Neural cell (in vitro differentiated cells): ENCODE measurements around the gene SARS2.

Experiments used
- CTCF ChIP-seq: fragments of 450-650 bp; IDR thresholded peaks from 2 replicates; pipeline ENCODE4 v1.5.1; 2014; ENCODE audit warnings: antibody characterized with exemption, mild to moderate bottlenecking, moderate library complexity; ENCODE audit not compliant: poor library complexity, severe bottlenecking
- EP300 ChIP-seq: fragments of 450-650 bp; conservative IDR thresholded peaks from 2 replicates; pipeline ENCODE4 v1.6.1; 2014; ENCODE audit warnings: antibody characterized with exemption, mild to moderate bottlenecking, moderate library complexity; ENCODE audit not compliant: poor library complexity, severe bottlenecking
- EZH2 ChIP-seq: fragments of 200-600, 300-800 bp; shearing (Covaris generic), sonication (generic); IDR thresholded peaks from 2 replicates; pipeline ENCODE4 v1.6.1; 2014; ENCODE audit warnings: antibody characterized with exemption, low read length, borderline replicate concordance, mild to moderate bottlenecking; ENCODE audit not compliant: insufficient read depth, poor library complexity, severe bottlenecking
- POLR2AphosphoS5 ChIP-seq: IDR thresholded peaks from 2 replicates; pipeline ENCODE4 v1.6.1; 2012
- RAD21 ChIP-seq: fragments of 450-650 bp; conservative IDR thresholded peaks from 2 replicates; pipeline ENCODE4 v1.6.1; 2014; ENCODE audit warnings: antibody characterized with exemption, mild to moderate bottlenecking, moderate library complexity
- REST ChIP-seq: IDR thresholded peaks from 2 replicates; pipeline ENCODE4 v1.6.1; 2012; ENCODE audit warnings: borderline replicate concordance
- TAF1 ChIP-seq: IDR thresholded peaks from 2 replicates; pipeline ENCODE4 v1.6.1; 2012; ENCODE audit warnings: low read depth

GRCh38 chr19:38970664-38971532 is 40.3 kb upstream of the SARS2 start:
- TF ChIP-seq REST (no peak), CTCF (no peak), RAD21 (no peak), TAF1 (no peak), EZH2 (no peak), POLR2AphosphoS5 (no peak), EP300 (no peak)
